HT1080 (cell line): ENCODE data around the gene SLC25A30. TPM values are rescaled to one million over a fixed set of nuclear protein-coding genes. Genes with fewer than 3 reads are reported as not detected.
"Not testable (repeated sequence)": the region's sequence is repeated elsewhere in the genome, so short reads cannot be mapped to it uniquely, and the experiment has no call there.

Experiments
- DNase-seq: peaks from one replicate; pipeline ENCODE4 v3.0.0-alpha.2; 2015; ENCODE audit warnings: low read depth
- total RNA-seq: library from RNA; depleted of rRNA; stranded (reverse); fragments of >200 nt; shearing (Covaris generic); gene quantifications from 2 replicates; pipeline ENCODE4 v1.2.3, GENCODE V29; 2014

SLC25A30 gene
- total RNA-seq, 1 experiment from 2014 or later, result 12.9 TPM

DNA sequence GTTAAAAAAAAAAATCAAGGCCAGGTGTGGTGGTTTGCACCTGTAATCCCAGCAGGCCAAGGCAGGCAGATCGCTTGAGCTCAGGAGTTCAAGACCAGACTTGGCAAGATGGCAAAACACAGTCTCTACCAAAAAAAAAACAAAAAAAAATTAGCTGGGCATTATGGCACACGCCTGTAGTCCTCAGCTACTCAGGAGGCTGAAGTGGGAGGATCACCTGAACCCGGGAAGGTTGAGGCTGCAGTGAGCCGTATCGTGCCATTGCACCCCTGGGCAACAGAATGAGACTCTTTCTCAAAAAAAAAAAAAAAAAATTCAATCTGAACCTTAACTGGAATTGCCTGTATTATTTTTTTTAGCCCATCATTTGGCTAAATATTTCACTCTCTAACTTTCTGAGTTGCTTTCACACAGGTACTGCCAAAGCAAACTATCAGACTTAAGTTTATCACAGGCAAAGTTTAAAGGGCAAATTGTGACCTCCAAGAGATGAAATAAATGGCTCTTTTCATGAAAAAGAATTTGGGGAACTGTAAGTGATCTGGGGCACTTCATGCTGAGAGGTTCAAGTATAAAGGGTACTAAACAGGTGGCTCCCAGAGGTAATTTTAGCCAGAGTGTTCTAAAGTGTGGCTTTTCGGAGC, 14.7 kb upstream of the SLC25A30 start:
- DNase-seq, result no peak

DNA sequence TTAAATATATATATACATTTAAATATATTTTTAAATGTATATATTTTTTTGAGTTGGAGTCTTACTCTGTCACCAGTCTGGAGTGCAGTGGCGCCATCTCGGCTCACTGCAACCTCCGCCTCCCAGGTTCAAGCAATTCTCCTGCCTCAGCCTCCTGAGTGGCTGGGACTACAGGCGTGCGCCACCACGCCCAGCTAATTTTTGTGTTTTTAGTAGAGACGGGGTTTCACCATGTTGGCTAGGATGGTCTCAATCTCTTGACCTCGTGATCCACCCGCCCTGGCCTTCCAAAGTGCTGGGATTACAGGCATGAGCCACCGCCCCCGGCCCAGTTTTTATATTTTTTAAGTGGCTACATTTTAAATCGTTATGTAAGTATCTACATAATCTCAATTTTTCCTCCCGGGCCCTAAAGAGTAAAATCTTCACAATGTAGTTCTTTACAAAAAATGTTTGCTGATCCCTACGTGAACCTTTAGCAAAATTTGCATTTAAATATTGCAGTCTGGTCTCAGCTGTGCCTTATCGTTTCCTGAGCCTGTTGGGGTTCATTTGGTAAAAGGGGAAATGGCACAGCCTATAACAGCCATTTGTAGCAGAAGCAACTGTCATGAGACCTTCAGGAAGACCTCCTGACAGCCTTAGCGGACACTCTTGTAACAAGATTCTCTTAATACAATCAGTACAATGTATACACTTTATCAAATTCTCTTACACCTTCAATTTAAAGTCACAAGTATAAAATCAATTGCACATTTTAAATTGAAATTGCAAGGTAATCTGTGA, 8.1 kb upstream of the SLC25A30 start:
- not testable (repeated sequence) for DNase-seq

- no peak for DNase-seq
Measured at GRCh38 chr13:45422731-45423292, 4.6 kb upstream of the SLC25A30 start.

GRCh38 chr13:45419945-45420344, 1.8 kb upstream of the SLC25A30 start:
- DNase-seq, result no peak

GRCh38 chr13:45419389-45419788, 1.2 kb upstream of the SLC25A30 start:
- DNase-seq, result not testable (repeated sequence)

DNA sequence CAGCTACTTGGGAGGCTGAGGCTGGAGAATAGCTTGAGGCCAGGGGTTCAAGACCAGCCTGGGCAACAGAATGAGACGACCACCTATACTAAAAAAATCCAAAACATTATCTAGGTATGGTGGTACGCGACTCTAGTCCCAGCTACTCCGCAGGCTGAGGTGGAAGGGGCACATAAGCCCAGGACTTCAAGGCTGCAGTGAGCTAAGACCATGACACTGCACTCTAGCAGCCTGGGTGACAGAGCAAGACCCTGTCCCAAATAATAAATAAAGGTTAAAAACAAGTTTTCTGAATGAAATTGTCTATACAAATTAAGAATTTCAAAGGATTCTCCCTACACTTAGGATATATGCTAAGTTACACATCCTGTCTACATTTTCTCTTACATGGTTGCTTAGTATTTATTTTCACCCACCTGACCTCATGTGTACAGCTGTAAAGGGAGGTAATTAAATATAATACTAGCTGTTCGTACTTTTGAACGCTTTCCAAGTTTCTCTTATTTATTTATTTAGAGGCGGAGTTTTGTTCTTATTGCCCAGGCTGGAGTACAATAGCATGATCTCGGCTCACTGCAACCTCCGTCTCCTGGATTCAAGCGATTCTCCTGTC, 1.6 kb downstream of the SLC25A30 start:
- DNase-seq, result no peak

GRCh38 chr13:45415112-45415511, 3.1 kb downstream of the SLC25A30 start:
- DNase-seq, result no peak

DNA sequence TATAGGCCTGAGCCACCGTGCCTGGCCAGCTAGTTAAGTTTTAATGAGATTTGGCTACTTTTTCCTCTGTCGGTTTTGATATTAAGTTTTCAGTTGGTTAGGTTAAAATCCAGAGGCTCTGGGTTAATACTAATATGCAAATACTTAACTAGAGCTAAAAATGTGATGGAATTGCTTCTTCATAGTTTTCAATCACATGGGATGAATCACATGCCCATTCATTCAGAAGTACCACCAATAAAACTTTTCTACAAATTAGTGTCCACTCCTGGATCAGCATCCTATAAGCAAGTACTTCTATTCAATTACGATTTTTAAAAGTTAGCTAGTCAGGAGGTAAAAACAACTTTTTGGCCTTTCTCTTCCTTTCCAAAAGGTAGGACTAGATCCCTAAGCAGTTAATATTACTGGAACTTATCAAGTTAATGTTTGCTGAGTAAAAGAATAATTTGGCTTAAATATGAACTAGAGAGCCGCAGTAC, 4.3 kb downstream of the SLC25A30 start:
- DNase-seq, result no peak

- no peak for DNase-seq
Measured at GRCh38 chr13:45412274-45413049, 5.7 kb downstream of the SLC25A30 start.

DNA sequence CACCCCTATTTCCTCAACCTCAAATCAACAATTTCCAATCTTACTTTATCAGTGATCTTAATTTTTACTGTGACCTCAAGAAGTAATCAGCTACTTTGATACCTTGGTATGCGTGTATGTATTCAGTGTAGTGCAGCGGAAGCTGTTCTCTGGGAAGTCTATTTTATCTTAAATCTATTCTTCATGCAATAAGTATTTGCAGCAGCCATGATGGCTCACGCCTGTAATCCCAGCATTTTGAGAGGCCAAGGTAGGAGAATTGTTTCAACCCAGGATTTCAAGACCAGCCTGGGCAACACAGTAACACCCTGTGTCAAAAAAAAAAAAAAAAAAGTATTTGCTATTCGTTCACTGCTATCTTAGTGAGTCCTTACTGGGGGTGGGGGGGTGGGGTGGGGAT, 6.5 kb downstream of the SLC25A30 start:
- no peak for DNase-seq

DNA sequence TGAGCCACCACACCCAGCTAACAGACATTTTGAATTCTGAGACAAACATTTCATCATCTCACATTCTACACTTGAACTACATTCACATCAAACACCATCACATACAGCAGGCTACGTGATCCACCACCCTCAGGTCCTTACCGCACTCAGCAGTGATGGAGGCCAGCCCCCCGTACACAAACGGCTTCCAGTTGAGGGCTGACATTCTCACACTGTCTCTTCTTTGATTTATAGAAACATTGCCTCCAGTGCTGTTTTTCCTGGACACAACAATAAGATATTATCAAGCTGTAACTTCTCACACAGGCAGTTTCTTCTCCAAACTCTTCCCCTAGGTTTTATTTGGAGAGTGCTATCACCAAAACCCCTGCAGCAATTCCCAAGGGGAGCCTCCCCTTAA, 7.0 kb downstream of the SLC25A30 start:
- no peak for DNase-seq

DNA sequence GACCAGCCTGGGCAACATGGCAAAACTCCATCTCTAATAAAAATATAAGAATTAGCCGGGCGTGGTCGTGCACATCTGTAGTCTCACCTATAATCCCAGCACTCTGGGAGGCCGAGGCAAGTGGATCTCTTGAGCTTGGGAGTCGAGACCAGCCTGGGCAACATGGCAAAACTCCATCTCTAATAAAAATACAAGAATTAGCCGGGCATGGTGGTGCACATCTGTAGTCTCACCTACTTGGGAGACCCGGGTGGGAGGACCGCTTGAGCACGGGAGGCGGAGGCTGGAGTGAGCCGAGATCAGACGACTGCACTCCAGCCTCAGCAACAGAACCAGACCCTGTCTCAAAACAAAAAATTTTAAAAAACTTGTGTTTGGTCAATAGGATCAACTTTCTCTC, 7.7 kb downstream of the SLC25A30 start:
- DNase-seq, result no peak

GRCh38 chr13:45410001-45410400, 8.2 kb downstream of the SLC25A30 start:
- no peak for DNase-seq

DNA sequence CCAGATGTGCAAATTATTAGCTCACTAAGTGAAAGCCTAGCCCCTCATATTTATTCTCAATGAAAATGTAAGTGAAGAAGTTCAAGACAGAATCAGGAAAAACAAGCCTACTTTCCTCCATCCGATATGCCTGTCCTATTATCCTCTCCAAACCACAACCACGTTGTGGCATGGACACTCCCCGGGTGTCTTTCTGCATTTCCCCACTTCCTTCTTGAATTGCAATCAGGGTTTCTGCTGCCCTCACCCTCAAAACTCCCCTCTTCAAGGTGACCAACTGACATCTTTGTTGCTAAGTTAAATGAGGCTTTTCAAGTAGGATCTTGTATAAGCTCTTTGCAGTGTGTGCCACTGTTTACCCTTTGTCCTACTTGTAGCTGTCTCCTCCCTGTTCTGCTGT, 11.8 kb downstream of the SLC25A30 start:
- DNase-seq, result no peak

GRCh38 chr13:45403081-45403480, 15.1 kb downstream of the SLC25A30 start:
- DNase-seq, result no peak

GRCh38 chr13:45402641-45403040, 15.5 kb downstream of the SLC25A30 start:
- DNase-seq, result no peak

DNA sequence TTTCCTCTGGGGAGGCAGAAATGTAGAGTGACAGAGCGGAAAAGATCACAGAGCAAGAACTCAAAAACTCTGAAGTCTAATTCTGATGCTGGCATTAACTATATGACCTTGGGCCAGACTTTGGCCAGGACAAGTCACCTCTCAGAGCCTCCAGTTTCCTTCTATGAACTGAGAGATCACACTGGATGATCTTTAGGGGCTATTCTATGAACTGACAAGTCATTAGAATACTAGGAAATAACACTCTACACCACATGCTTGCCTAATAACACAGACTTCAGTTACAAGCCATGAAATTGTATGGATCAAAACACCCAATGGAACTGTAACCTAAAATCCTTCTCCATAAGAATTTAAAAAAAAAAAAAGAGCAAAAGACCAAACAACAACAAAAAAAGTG, 16.9 kb downstream of the SLC25A30 start:
- no peak for DNase-seq

DNA sequence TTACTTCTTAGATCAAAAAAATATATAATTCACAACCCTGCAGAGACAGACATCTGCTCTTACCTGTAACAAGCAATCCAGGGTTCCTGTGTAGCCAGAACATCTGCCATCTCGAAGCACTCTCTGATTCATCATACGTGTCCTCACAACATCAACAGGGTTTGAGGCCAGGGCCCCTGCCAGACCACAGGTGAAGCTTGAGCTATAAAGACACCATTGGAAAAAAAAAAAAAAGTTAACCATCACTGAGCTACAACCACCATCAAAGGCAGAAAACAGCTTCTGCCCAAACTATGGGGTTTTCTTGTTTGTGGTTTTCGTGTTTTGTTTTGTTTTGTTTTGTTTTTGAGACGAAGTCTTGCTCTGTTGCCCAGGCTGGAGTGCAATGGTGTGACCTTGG, 19.3 kb downstream of the SLC25A30 start:
- DNase-seq, result no peak

DNA sequence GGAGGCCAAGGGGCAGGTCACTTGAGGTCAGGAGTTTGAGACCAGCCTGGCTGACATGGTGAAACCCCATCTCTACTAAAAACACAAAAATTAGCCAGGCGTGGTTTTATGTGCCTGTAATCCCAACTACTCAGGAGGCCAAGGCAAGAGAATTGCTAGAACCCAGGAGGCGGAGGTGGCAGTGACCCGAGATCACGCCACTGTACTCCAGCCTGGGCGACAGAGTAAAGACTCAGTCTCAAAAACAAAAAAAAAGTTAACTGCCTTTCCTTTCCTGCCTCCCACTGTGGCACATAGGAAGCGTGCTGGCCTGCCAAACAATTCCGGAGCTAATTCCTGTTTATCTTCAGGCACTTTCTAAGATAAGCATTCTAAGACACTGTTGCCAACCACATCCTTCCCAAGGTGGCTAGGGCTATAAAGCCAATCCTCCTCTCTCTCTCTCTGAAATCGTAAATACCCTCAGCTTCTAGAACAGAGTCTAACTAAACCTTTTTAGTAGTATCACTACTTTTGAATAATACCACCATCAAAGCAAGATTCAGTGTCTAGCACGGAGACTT, 21.6 kb downstream of the SLC25A30 start:
- DNase-seq, result peak; percentile 9

DNA sequence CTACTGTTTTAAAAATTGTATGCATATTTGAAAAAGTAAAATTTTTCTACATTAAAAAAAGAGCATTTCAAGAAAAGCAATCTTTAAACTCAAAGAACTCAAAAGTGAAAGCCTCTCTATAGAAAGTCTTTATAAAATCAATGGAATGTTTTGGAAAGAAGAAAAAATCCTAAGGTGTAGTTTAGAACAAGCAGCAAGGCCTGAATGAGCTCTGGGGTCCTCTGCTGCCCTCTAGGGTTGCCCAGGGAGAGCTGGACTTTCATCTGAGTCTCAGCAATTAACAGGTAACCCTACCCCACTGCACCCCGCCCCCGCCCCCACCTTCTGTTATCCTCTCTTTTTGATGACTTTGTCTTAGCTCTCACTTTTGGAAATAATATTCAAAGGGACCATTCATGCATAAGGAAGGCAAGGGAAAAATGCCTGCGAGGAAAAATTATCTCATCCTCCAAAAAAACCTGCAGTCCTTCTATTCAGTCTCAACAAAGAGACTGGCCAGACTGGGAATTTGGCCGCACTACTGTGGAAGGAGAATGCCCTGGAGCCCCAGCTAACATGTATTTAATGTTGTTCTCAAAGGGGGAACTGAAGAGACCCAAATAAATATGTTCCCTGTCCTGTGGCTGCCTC, 24.1 kb downstream of the SLC25A30 start:
- DNase-seq, result peak; percentile 37

- no peak for DNase-seq
Measured at GRCh38 chr13:45392811-45393210, 25.4 kb downstream of the SLC25A30 start.
